Measurements from ENCODE around the gene MAN1A2.

- TF ChIP-seq CTCF (IDR thresholded peaks at IDR 0.05) (no peak), POLR2A (IDR thresholded peaks at IDR 0.05) (no peak)
Observed at GRCh38 chr1:117375327-117375726, 8.1 kb downstream of the MAN1A2 start.

Measured in vagina (tissue), 2 donors.